Pancreas (tissue), 10 donors: ENCODE results near the gene SHC3. TPM values are rescaled to one million over a fixed set of nuclear protein-coding genes. Genes with fewer than 3 reads are reported as not detected.

ENCODE experiments used
- ATAC-seq, 4 donors: fragments of 200-7000 bp; cut with Tn5 transposase; one replicate each; pipeline versions ENCODE4 v1.8.0 to v1.9.1; 2020; ENCODE audit warnings: mild to moderate bottlenecking in 4 of 4, moderate library complexity in 4 of 4
- DNase-seq, 6 donors: peaks; one replicate each; pipeline ENCODE4 v3.0.0-alpha.2; 2020
- FAIRE-seq: peaks from 2 replicates; lab custom pipeline; 2012; peaks lifted over from hg19 to GRCh38; lab: Jason Lieb, UNC
- H3K27ac ChIP-seq, 4 donors: fragments of 200-600 bp; sonication (generic); 1 replicate in 3 of 4; 2 replicates in 1 of 4; pipeline versions ENCODE4 v1.5.0 to v1.8.0; 2020
- H3K27me3 ChIP-seq, 4 donors: fragments of 200-600 bp; one replicate each; pipeline ENCODE4 v1.8.0; 2021
- H3K36me3 ChIP-seq, 3 donors: fragments of 200-600 bp; sonication (generic) in 1 of 3; one replicate each; pipeline versions ENCODE4 v1.5.0 to v1.8.0; 2020 to 2021
- H3K4me1 ChIP-seq, 3 donors: fragments of 200-600 bp; one replicate each; pipeline ENCODE4 v1.8.0; 2021
- H3K4me3 ChIP-seq, 4 donors: fragments of 200-600 bp; sonication (generic) in 2 of 4; one replicate each; pipeline versions ENCODE4 v1.5.0 to v1.8.0; 2020 to 2021
- H3K9me3 ChIP-seq, 4 donors: fragments of 200-600 bp; one replicate each; pipeline ENCODE4 v1.8.0; 2021
- WGBS, 2 donors: extraction: QIAGEN DNeasy Blood & Tissue Kit; methylation state at CpG; one replicate each; pipeline ENCODE4 v1.1.7; 2013; 5-methylcytosine and 5-hydroxymethylcytosine counted together
- intact Hi-C, 3 donors: fragments of 100-400 bp; cut with DNase I; formaldehyde crosslinking; loops; one replicate each; pipeline versions ENCODE4 v1.11.1 to v1.14.2; 2022
- polyA plus RNA-seq, 2 donors: library from polyadenylated mRNA; stranded (reverse); fragments of 200-250 nt; gene quantifications; one replicate each; pipeline ENCODE4 v1.2.3, GENCODE V29; 2013
- total RNA-seq, 6 donors: library from RNA; stranded (reverse); fragmentation: NEBNext Ultra II Directional in 4 of 6; extraction: Animal tissue kit (Norgen Biotek cat#: 25700) in 4 of 6; gene quantifications; one replicate each; pipeline versions ENCODE4 v1.2.1 to v1.2.4, GENCODE V29; 2021 to 2023
- TF ChIP-seq, protein P1 (sequence below), 4 donors: fragments of 200-600 bp; sonication (generic) in 3 of 4; IDR thresholded peaks; one replicate each; pipeline versions ENCODE4 v1.5.0 to v1.8.0; 2021; ENCODE audit warnings: antibody characterized with exemption in 4 of 4
- donor health status: healthy with polysubstance abuse.
- donor health status: DM: no; HTN: no; CAD: no; lungs with moderate emphysema.
- donor health status: DM: no; HTN: no; CAD: no.
- donor health status: control.
- donor health status: control.
- donor health status: Bipolar disorder and iron deficiency.
- donor health status: DM: yes; HTN: yes; CAD: no.
- donor health status: DM: no; HTN: no; CAD: no.
- donor health status: DM: no; HTN: no; CAD: no.
- donor health status: DM: yes; HTN: yes; CAD: no.

Gene SHC3
- total and polyA plus RNA-seq, 8 donors = 0.19 to 6.3 (median 1.8) TPM

DNA sequence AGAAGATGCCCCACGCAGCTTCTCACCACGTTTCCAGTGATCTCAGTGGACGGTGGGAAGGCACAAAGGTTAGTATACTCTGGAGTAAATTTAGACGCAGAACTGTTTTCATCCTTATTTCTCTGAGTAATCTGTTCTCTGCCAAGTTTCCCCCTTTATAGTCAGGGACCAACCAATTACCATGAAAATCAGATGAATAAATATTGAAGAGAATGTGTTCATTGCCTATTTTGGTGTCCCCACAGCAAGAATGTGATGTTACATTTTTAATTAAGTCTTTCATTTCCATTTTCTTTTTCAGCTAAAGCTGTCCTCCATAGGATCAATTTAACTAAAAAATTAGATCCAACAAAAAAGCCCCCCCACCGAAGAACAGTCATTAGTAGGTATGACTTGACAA lies 146.0 kb downstream of the SHC3 start:
- intact Hi-C loops = no loop called here
- Histone ChIP-seq H3K4me3 (no peak overlapping the region), H3K4me1 (no peaks in the 10 kb centered on the region), H3K27me3 (no peaks in the 10 kb centered on the region), H3K36me3 (no peaks in the 10 kb centered on the region), H3K9me3 (no peaks in the 10 kb centered on the region), H3K27ac (no peak overlapping the region)
- no peak for DNase-seq
- no peak for FAIRE-seq
- WGBS, 2 donors = 75 to 80% methylated on average over 5 of the region's 5 CpGs
- ATAC-seq = no peak
- TF ChIP-seq, protein P1, sequence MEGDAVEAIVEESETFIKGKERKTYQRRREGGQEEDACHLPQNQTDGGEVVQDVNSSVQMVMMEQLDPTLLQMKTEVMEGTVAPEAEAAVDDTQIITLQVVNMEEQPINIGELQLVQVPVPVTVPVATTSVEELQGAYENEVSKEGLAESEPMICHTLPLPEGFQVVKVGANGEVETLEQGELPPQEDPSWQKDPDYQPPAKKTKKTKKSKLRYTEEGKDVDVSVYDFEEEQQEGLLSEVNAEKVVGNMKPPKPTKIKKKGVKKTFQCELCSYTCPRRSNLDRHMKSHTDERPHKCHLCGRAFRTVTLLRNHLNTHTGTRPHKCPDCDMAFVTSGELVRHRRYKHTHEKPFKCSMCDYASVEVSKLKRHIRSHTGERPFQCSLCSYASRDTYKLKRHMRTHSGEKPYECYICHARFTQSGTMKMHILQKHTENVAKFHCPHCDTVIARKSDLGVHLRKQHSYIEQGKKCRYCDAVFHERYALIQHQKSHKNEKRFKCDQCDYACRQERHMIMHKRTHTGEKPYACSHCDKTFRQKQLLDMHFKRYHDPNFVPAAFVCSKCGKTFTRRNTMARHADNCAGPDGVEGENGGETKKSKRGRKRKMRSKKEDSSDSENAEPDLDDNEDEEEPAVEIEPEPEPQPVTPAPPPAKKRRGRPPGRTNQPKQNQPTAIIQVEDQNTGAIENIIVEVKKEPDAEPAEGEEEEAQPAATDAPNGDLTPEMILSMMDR (IDR thresholded peaks at IDR 0.05) = no peak

DNA sequence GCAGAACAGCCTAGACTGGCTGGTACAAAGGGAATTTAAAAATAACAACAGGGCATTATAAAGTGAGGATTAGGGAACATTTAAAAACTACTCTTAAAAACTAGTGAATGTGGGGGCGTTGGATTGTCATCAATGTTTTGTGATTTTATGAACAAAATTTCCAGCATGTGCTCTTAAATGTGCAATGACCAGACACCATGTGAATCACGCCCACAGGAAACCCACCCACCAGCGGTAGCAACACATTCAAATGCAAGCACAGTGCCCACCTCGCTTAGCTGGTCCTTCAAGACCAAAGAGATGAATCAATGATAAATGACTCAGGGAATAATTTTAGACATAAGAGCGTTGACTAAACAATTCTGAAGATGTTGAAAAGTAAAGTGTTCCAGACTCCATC lies 146.4 kb downstream of the SHC3 start:
- H3K36me3 ChIP-seq = no peaks in the 10 kb centered on the region
- no peaks in the 10 kb centered on the region for H3K27me3 ChIP-seq
- no peaks in the 10 kb centered on the region for H3K4me1 ChIP-seq
- H3K4me3 ChIP-seq = no peak overlapping the region
- TF ChIP-seq, protein P1 (IDR thresholded peaks at IDR 0.05) = no peak
- intact Hi-C loops = no loop called here
- no peak overlapping the region for H3K27ac ChIP-seq
- no peak for FAIRE-seq
- no peak for DNase-seq
- WGBS, 2 donors = 84 to 85% methylated on average over 5 of the region's 5 CpGs
- H3K9me3 ChIP-seq = no peaks in the 10 kb centered on the region
- no peak for ATAC-seq

DNA sequence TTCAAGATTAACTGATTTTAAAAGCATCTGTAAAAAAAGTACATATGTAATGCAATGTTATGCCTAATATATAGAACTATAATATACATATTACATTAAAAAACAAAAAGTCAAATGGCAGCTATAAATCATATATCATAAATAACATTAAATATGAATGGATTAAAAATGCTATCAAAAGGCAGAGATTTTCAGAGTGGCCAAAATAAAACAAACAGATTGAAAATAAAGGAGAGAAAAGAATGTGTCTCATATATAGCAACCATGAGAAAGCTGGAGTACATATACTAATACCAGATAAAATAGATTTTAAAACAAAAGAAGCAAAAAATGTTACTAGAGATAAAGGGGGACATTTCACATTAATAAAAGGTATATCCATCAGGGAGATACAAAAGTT lies 148.8 kb downstream of the SHC3 start:
- Histone ChIP-seq H3K36me3 (no peaks in the 10 kb centered on the region), H3K27me3 (no peaks in the 10 kb centered on the region), H3K27ac (no peak overlapping the region), H3K9me3 (no peaks in the 10 kb centered on the region), H3K4me1 (no peaks in the 10 kb centered on the region), H3K4me3 (no peak overlapping the region)
- ATAC-seq = no peak
- TF ChIP-seq, protein P1 (IDR thresholded peaks at IDR 0.05) = no peak
- DNase-seq = no peak
- peak; percentile 5 for FAIRE-seq
- intact Hi-C loops = no loop called here

DNA sequence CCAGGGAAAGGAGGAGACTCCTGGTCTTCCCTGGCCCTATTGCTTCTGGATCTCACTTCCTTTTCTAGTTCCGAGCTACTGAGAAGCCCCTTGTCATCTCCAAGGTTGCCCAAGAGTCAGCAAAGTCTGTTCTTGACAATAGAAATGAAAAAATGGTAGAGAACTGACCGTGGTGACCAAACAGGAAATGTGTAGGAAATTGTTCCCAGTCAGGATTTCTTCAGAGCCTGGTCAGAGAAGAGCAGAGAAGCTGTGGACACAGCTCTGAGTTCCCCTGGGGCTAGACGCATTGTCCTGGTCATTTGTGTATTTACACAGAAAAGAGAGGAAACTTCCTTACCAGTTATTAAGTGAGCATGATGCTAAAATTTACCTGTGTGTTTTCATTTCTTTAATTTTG lies 151.7 kb downstream of the SHC3 start:
- TF ChIP-seq, protein P1 (IDR thresholded peaks at IDR 0.05) = no peak
- no peaks in the 10 kb centered on the region for H3K9me3 ChIP-seq
- H3K4me1 ChIP-seq = no peaks in the 10 kb centered on the region
- FAIRE-seq (no peak), DNase-seq (no peak), ATAC-seq (no peak)
- WGBS, 2 donors = 67 to 72% methylated on average over 3 of the region's 3 CpGs
- no peak overlapping the region for H3K27ac ChIP-seq
- no peak overlapping the region for H3K4me3 ChIP-seq
- no peaks in the 10 kb centered on the region for H3K27me3 ChIP-seq
- H3K36me3 ChIP-seq = no peaks in the 10 kb centered on the region
- intact Hi-C loops = no loop called here

DNA sequence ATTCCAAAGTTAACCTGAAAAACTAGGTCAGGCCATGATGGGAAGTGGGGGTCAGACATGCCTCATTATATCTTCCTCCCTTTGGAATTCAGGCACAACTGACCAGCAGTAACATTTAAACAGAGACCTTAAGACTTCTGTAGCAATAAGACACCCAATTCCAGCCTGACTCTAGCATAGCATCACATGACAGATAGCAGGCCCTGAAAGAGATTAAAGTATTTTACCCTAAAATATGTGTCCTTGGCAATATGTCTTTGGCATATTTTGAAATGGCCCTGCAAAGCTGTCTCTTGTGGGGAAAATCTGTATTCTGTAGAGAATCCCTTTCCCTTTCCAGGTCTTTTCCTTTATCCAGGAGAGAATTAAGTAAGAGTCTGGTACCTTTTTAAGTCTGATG lies 153.1 kb downstream of the SHC3 start:
- no peaks in the 10 kb centered on the region for H3K9me3 ChIP-seq
- no peak for FAIRE-seq
- no peaks in the 10 kb centered on the region for H3K4me1 ChIP-seq
- H3K36me3 ChIP-seq = no peaks in the 10 kb centered on the region
- no peak overlapping the region for H3K27ac ChIP-seq
- intact Hi-C loops = no loop called here
- no peaks in the 10 kb centered on the region for H3K27me3 ChIP-seq
- ATAC-seq = no peak
- H3K4me3 ChIP-seq = no peak overlapping the region
- DNase-seq = no peak
- TF ChIP-seq, protein P1 (IDR thresholded peaks at IDR 0.05) = no peak
